GM23248 (cell line): ENCODE results near the gene MYLIP.

ENCODE experiments used
- EZH2 ChIP-seq: fragments of 200-600 bp; sonication (generic); IDR thresholded peaks from 2 replicates; pipeline ENCODE4 v1.6.1; 2018; ENCODE audit warnings: antibody characterized with exemption, mild to moderate bottlenecking; ENCODE audit not compliant: insufficient read depth, poor library complexity, severe bottlenecking
- EZH2phosphoT487 ChIP-seq: fragments of 200-600 bp; sonication (generic); IDR thresholded peaks from 2 replicates; pipeline ENCODE4 v1.6.1; 2018; ENCODE audit warnings: antibody characterized with exemption, moderate library complexity, mild to moderate bottlenecking, low read depth; ENCODE audit not compliant: insufficient read depth

- TF ChIP-seq EZH2 (no peak), EZH2phosphoT487 (no peak)
Measured at GRCh38 chr6:16121339-16121738, 7.5 kb upstream of the MYLIP start.
